ENCODE measurements around the gene KAT7. TPM values are rescaled to one million over a fixed set of nuclear protein-coding genes. Genes with fewer than 3 reads are reported as not detected.

Gene KAT7
- total and polyA plus RNA-seq, 11 donors: 10.1 to 80.9 (median 52.7) TPM

DNA sequence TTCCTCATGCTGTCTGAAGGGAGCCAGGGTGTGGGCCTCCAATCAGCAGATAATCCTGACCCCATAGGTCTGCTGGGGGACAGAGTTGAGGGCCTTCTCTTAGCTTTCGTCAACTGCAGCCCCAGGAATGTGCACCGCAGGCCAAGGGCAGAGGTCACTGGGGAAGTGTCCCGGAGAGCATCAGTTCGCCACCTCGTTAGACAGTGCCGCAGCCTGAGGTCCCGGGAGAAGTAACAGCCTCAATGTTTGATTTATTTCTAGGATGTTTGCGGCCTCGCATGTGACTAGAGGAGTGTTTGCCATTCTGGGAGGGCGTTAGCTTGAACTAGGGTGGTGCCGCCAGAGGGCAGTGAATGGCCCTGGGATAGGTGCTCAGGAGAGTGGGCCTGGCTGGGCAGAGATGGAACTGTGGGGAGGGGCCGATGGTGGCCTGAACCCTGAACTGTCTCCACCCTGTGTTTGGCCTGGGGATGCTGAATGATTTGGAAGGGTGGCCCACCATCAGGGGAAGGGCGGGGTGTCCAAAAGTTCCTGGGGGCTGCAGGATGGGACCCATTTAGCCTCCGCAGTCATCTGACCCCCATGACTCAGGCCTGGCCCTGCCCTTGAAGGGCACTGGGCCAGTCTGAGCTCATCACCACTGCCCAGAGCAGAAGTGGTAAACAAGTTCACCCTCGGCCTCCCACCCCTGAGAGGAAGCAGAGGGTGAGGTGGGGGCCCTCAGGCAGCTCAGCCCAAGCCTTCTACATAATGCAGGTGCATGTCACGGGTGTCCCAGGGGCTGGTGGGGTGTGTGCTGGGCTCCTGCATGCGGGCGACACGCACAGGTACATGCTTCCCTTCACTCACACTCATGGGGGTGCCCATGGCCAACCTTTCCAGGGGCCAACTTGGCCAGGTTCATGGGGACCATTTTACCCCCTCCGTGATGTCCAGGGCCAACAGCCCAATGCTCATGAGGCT, 71.8 kb downstream of the KAT7 start:
- H3K9me3 ChIP-seq: no peaks in the 10 kb centered on the region
- H3K4me3 ChIP-seq: no peak overlapping the region
- H3K27ac ChIP-seq: no peak overlapping the region
- TF ChIP-seq, protein P1, sequence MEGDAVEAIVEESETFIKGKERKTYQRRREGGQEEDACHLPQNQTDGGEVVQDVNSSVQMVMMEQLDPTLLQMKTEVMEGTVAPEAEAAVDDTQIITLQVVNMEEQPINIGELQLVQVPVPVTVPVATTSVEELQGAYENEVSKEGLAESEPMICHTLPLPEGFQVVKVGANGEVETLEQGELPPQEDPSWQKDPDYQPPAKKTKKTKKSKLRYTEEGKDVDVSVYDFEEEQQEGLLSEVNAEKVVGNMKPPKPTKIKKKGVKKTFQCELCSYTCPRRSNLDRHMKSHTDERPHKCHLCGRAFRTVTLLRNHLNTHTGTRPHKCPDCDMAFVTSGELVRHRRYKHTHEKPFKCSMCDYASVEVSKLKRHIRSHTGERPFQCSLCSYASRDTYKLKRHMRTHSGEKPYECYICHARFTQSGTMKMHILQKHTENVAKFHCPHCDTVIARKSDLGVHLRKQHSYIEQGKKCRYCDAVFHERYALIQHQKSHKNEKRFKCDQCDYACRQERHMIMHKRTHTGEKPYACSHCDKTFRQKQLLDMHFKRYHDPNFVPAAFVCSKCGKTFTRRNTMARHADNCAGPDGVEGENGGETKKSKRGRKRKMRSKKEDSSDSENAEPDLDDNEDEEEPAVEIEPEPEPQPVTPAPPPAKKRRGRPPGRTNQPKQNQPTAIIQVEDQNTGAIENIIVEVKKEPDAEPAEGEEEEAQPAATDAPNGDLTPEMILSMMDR (IDR thresholded peaks at IDR 0.05): no peak
- no peak for TF ChIP-seq POLR2A (IDR thresholded peaks at IDR 0.05)
- H3K27me3 ChIP-seq: peaks cover 0 to 9% (median 0%) of the 10 kb centered on the region in 9 donors
- peaks cover 0 to 14% (median 0%) of the 10 kb centered on the region in 12 donors for H3K4me1 ChIP-seq
- peak in 1 of 5 donors; percentile 24 for DNase-seq
- peak; percentile 8 to 21 (median 12) for ATAC-seq
- intact Hi-C loops (cut with DNase I): loop anchor here in 6 of 10 donors (2.0 to 10.0 kb wide), 6 partner anchors 137 to 425 kb away; partner anchors contain the start of gene DLX3 (in 1 of the 6)
- H3K36me3 ChIP-seq: no peaks in the 10 kb centered on the region
- WGBS, 4 donors: 77 to 80% (median 80%) methylated on average over 6 to 20 of the region's 20 CpGs

DNA sequence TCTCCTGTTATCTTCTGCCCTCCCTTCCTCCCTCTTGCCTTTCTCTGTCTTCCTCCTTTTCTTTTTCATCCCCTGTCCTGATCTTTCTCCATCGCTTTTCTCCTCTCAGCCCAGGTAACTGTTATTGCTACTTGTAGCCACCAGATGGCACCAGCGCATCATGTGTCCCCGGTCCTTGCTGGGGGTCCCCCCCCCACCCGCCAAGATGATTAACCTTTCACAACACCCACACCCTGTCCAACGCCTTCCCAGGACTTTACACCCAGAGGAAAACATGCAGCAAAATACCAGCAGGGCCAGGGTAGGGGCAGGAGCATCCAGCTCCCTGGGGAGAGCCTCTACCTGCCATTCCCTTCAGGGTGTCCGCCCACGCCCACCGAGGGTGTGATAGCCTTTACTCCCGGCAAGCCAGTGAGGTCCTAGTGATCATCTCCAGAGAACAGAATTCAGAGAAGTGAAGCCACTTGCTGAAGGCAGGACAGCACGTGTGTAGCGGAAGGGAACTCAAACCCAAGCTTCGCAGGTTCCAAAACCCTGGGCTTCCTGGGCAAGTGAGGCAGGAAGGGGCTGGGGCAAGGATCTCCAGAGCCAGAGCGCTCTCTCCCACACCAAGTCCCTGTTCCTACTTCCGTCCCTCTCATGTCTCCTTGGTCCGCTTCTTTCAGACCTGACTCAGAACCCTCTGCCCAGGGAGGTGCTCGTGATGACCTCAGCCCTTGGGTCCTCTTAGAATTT, 72.8 kb downstream of the KAT7 start:
- peaks cover 0 to 9% (median 0%) of the 10 kb centered on the region in 9 donors for H3K27me3 ChIP-seq
- ATAC-seq: peak in 2 of 4 donors; percentile 47 to 59
- no peaks in the 10 kb centered on the region for H3K36me3 ChIP-seq
- peaks cover 0 to 14% (median 0%) of the 10 kb centered on the region in 12 donors for H3K4me1 ChIP-seq
- H3K27ac ChIP-seq: no peak overlapping the region
- H3K4me3 ChIP-seq: no peak overlapping the region
- 32 to 44% (median 39%) methylated on average over 16 of the region's 16 CpGs for WGBS, 4 donors
- peak in 1 of 5 donors; percentile 58 for DNase-seq
- no peak for TF ChIP-seq POLR2A (IDR thresholded peaks at IDR 0.05)
- TF ChIP-seq, protein P1 (IDR thresholded peaks at IDR 0.05): peak; percentile 75 to 90 (median 86)
- H3K9me3 ChIP-seq: no peaks in the 10 kb centered on the region
- intact Hi-C loops (cut with DNase I): loop anchor here (1.0 to 10.0 kb wide), 7 partner anchors 135 to 223 kb away; partner anchors contain the start of gene DLX3 (in 1 of the 10)

DNA sequence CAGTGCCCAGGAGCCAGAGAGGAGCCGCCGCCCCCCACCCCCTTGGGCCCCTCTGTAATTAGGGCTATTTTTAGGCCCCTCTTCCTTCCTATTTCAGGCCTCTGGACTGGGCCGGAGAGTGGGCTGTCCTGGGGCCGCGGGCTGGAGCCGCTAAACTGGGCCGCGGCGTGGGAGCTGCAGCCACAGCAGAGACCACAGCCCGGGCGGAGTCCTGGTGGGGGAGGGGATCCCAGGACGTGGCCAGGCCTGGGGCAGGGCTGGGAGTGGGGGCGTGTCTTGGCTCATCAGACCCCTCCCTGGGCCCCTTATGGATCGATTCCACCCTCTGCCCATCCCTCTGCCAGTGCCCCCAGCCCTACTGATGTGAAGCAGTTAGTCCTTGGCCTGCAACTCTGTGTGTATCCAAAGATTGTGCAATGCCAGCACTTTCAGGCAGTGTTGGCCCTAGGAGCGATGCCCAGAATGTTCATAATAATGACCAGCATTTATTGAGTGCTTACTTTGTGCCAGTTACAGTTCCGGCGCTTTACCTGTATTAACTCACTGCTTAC, 74.4 kb downstream of the KAT7 start:
- peaks cover 0 to 9% (median 0%) of the 10 kb centered on the region in 9 donors for H3K27me3 ChIP-seq
- DNase-seq: peak in 1 of 5 donors; percentile 18
- no peaks in the 10 kb centered on the region for H3K9me3 ChIP-seq

More for the DNA sequence above, 74.4 kb downstream of the KAT7 start:
- intact Hi-C loops (cut with DNase I): loop anchor here in 4 of 10 donors (5.0 to 10.0 kb wide), 3 partner anchors 134 to 222 kb away; partner anchors contain the start of gene DLX3 (in 1 of the 4)
- no peak for ATAC-seq
- TF ChIP-seq, protein P1 (IDR thresholded peaks at IDR 0.05): no peak
- TF ChIP-seq POLR2A (IDR thresholded peaks at IDR 0.05): no peak
- Histone ChIP-seq H3K4me1 (peaks cover 0 to 14% (median 0%) of the 10 kb centered on the region in 12 donors), H3K4me3 (no peak overlapping the region), H3K36me3 (no peaks in the 10 kb centered on the region), H3K27ac (no peak overlapping the region)
- WGBS, 4 donors: 29 to 71% (median 43%) methylated on average over 4 to 17 of the region's 17 CpGs

All from heart left ventricle (tissue), 16 donors.